ELR (cell line): ENCODE measurements around the gene KRTAP4-9.
A peak's percentile ranks its signal among the peaks of the same experiment; 100 is the strongest.
"Not testable (repeated sequence)": the region's sequence is repeated elsewhere in the genome, so short reads cannot be mapped to it uniquely, and the experiment has no call there.

Experiments
- DNase-seq: peaks from one replicate; pipeline ENCODE4 v3.0.0-alpha.2; 2015; ENCODE audit warnings: low read depth

KRTAP4-9 gene

DNA sequence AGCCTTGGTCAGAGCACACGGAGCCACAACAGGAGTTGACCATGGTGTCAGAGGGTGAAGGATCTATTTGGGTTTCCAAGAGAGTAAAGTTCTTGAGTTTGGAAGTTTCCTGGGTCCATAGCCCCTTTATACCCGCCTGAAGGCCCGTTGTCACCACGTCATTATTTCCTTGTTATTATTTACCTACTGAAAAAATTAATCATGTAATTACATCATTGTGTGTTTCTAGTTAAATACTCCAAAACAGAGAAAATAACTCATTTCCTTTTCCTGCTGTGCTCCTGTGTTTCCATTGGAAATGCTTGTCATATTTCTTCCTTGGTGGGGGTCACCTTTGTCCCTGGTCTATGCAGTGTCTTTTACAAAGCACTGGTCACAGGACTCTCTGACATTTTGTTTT, 7.1 kb upstream of the KRTAP4-9 start, which contains the start of gene KRTAP4-8:
Gene KRTAP4-8, minus strand, starts transcription at position 101 of the 400 bp plus-strand sequence. Its CDS starts 58 bp downstream, at position 43.
- peak; percentile 39 for DNase-seq

DNA sequence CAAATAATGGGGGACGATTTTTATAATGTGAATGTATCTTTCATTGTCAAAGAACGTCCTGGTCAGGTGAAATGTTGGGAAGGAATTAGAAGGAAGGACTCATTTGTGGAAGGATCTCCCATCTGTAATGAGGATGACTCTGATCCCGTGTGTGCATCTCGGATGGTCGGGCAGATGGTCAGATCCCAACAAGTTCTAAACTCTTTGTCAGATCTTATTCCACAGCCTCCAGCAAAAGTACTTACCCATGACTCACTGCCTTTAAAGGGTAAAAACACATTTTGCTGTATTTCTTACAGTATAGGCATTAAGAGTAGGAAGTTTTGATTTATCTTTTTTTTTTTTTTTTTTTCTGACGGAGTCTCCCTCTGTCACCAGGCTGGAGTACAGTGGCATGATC, 6.7 kb upstream of the KRTAP4-9 start:
- peak; percentile 91 for DNase-seq

- peak; percentile 99 for DNase-seq
Measured at GRCh38 chr17:41099682-41100480, 5.3 kb upstream of the KRTAP4-9 start.

DNA sequence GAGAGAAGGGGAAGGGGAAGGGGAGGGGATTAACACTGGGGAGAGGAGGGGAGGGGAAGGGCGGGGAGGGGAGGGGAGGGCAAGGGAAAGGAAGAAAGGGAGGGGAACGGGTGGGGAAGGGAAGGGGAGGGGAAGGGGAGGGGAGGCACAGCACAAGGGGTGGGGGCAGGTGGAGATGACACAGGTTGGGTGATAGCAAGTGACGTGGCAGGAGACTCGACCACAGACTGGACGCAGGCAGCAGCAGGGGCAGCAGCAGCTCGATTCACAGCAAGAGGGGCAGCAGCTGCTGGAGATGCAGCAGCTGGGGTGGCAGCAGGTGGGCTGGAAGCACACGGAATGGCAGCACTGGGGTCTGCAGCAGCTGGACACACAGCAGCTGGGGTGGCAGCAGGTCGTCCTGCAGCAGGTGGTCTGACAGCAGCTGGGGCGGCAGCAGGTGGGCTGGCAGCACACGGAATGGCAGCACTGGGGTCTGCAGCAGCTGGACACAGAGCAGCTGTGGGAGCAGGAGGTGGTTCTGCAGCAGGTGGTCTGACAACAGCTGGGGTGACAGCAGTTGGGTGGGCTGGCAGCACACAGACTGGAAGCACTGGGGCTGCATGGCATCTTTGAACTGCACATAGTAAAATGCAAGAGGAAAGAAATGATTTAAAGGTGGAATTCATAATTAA, 3.5 kb upstream of the KRTAP4-9 start, which contains the start of gene KRTAP4-16:
Gene KRTAP4-16, minus strand, starts transcription at position 624 of the 674 bp plus-strand sequence. Its CDS starts 0 bp downstream, at position 624.
- DNase-seq, result peak; percentile 73

DNA sequence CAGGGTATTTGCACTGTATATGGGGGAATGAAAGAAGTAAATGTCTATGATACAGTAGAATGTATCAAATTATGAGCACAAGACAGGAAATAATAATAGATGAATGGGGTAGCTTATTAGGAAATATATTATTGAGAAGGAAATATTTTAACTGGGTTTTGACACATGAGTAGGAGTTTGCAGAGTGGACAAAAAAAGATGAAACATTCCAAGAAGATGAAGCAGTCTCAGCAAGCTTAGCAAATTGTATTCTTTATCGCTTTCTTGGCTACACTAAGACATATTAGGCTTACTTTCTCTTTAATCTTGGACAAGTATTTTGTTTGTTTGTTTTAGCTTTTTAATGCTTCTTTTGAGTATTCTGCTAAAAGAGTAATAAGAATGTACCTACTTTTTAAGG, 1.3 kb upstream of the KRTAP4-9 start:
- peak; percentile 71 for DNase-seq

- peak; percentile 85 for DNase-seq
Measured at GRCh38 chr17:41104386-41105038, 677 bp upstream of the KRTAP4-9 start.

DNA sequence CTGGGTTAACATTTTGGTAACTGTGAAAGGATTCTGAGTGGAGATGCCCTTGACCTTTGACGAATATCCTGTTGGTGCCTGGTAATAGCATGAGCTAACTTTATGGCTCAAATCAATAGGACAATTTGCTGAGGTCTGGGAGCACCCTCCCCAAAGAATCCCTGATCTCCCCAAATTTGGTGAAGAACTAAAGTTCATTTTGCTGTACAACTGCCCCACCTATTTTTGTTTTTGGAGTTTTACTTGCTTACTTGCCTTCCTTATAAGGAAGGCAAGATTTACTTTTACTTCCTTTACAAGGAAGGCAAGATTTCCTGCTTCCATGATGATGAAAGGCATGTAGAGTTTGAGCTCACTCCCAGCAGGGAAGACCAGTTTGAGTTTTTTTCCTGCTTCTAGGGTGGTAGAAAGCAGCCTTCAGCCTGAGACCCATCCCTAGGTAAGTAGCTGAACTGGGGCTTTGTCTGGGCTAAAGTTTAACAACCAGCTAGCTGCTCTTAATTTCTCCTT, 2.8 kb downstream of the KRTAP4-9 start:
- DNase-seq, result no peak

DNA sequence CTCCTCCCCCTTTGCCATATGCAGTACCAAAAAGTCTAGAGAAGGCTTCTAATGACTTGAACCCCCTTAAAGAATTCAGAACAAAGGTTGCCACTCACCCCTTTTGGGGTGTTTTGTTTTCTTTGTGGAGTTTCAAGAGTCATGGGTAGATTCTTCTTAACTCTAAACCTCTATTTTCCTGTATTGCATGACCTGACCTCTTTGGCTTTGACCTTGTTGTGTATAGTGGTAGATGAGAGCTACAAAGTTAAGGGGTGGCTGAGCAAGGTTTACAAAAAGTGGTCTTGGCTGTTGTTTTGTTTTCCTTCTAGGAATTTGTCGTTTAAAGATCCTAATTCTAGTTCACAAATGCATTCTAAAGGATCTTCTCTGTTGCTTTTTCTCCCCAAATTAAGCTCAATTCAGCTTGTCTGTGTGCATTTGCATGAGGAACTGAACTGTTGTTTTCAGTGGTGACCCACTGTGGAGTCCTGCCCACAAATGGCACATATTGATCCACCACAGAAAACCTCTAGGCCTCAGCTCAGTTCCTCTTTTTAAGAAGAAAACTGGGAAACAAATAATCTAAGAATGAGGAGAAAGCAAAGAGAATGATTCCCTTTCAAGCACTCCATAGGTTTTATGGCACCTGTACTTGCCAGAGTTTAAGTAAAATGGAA, 3.7 kb downstream of the KRTAP4-9 start:
- not testable (repeated sequence) for DNase-seq

- peak; percentile 31 for DNase-seq
Measured at GRCh38 chr17:41111151-41111885, 6.1 kb downstream of the KRTAP4-9 start.

- no peak for DNase-seq
Measured at GRCh38 chr17:41116297-41116696, 11.1 kb downstream of the KRTAP4-9 start.

- DNase-seq, result not testable (repeated sequence)
Measured at GRCh38 chr17:41117846-41118386, 12.7 kb downstream of the KRTAP4-9 start, which contains the start of gene KRTAP4-11. KRTAP4-11 (minus strand) TSS chr17:41118373; CDS start chr17:41118315, 58 bp downstream.

GRCh38 chr17:41118721-41119120, 13.5 kb downstream of the KRTAP4-9 start:
- DNase-seq, result peak; percentile 81

DNA sequence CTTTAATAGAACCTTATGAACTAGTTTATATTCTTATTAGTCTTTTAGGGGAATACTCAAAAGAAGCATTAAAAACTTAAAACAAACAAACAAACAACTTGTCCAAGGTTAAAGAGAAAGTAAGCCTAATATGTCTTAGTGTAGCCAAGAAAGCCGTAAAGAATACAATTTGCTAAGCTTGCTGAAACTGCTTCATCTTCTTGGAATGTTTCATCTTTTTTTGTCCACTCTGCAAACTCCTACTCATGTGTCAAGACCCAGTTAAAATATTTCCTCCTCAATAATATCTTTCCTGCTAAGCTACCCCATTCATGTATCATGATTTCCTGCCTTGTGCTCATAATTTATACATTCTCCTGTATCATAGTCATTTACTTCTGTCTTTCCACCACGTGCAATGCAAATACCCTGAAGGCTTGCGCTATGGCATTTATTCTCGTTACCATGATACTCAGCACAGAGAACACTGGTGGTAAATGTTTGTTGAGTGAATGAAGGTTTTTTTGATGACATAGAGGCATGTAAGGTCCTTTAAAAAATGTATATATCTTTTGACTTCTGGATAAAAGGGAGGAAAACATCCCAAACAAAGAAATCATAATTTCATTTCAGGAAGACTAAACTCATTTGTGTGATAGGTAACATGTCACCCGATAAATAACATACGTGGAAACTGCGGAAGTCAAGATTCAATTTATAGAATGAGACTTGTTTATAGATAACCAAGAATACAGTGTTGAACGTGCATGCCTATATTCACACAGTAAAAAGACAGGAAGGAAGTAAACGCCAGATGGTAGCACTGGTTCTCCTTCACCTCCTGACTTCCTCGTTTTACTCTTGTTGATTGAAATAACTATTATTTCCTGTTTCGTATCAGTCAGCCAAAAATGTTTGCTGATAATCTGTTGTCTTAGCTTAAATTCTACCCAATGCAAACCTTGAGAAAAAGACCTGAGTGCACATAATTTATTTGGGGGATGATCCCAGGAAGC, 14.8 kb downstream of the KRTAP4-9 start:
- DNase-seq, result peak; percentile 93

- no peak for DNase-seq
Measured at GRCh38 chr17:41121742-41122141, 16.6 kb downstream of the KRTAP4-9 start.

GRCh38 chr17:41123292-41123990, 18.3 kb downstream of the KRTAP4-9 start:
- DNase-seq, result not testable (repeated sequence)

GRCh38 chr17:41123991-41124371, 18.8 kb downstream of the KRTAP4-9 start, which contains the start of gene KRTAP4-12:
KRTAP4-12 (minus strand) TSS chr17:41124182; CDS start chr17:41124122, 60 bp downstream.
- not testable (repeated sequence) for DNase-seq

GRCh38 chr17:41125064-41125463, 19.9 kb downstream of the KRTAP4-9 start:
- no peak for DNase-seq

DNA sequence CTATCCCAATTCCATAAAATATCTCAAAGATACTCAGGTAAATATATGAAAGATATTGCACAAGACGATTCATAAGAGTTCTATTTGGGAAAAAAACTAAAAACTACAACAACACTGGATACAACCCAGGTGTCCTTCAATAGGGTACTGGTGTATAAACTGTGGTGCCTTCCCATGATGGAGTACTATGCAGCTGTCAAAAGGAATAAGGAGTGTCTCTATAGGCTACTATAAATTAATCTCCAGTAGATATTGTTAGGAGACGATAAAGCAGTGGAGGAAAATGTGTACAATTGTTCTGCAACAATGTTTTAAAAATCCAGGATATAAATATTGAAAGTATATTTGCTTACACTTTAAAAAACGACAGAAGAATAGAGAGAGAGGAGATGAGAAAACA, 21.2 kb downstream of the KRTAP4-9 start:
- DNase-seq, result no peak

GRCh38 chr17:41127371-41127770, 22.2 kb downstream of the KRTAP4-9 start:
- DNase-seq, result no peak
